Neural crest cell (in vitro differentiated cells): ENCODE results near the gene CDR2L. TPM values are rescaled to one million over a fixed set of nuclear protein-coding genes. Genes with fewer than 3 reads are reported as not detected.

Source experiments
- DNase-seq: peaks from one replicate; pipeline ENCODE4 v3.0.0; 2021; ENCODE audit warnings: low read depth, mixed read lengths, low spot score
- H3K27ac Mint-ChIP-seq: one replicate; pipeline ENCODE4 v1.8.0; 2021; ENCODE audit warnings: mild to moderate bottlenecking, mixed read lengths; ENCODE audit not compliant: unreplicated experiment
- H3K27me3 Mint-ChIP-seq: 2 replicates; pipeline ENCODE4 v1.8.0; 2021; ENCODE audit warnings: low read depth, mild to moderate bottlenecking, mixed read lengths
- H3K36me3 Mint-ChIP-seq: 2 replicates; pipeline ENCODE4 v1.8.0; 2021; ENCODE audit warnings: low read depth, mild to moderate bottlenecking, mixed read lengths
- H3K4me1 Mint-ChIP-seq: 2 replicates; pipeline ENCODE4 v1.8.0; 2021; ENCODE audit warnings: mixed read lengths
- H3K4me3 Mint-ChIP-seq: one replicate; pipeline ENCODE4 v1.8.0; 2021; ENCODE audit warnings: mild to moderate bottlenecking, mixed read lengths
- H3K9me3 Mint-ChIP-seq: 2 replicates; pipeline ENCODE4 v1.8.0; 2021; ENCODE audit warnings: mixed read lengths
- CTCF ChIP-seq: fragments of 200-600 bp; sonication (generic); conservative IDR thresholded peaks from 2 replicates; pipeline ENCODE4 v1.5.0; 2021; ENCODE audit warnings: antibody characterized with exemption, mild to moderate bottlenecking
- total RNA-seq: library from RNA; stranded (reverse); gene quantifications from 2 replicates; pipeline ENCODE4 v1.2.1, GENCODE V29; 2021

The CDR2L gene
- total RNA-seq, 1 donor from 2014 or later = 24.1 TPM

DNA sequence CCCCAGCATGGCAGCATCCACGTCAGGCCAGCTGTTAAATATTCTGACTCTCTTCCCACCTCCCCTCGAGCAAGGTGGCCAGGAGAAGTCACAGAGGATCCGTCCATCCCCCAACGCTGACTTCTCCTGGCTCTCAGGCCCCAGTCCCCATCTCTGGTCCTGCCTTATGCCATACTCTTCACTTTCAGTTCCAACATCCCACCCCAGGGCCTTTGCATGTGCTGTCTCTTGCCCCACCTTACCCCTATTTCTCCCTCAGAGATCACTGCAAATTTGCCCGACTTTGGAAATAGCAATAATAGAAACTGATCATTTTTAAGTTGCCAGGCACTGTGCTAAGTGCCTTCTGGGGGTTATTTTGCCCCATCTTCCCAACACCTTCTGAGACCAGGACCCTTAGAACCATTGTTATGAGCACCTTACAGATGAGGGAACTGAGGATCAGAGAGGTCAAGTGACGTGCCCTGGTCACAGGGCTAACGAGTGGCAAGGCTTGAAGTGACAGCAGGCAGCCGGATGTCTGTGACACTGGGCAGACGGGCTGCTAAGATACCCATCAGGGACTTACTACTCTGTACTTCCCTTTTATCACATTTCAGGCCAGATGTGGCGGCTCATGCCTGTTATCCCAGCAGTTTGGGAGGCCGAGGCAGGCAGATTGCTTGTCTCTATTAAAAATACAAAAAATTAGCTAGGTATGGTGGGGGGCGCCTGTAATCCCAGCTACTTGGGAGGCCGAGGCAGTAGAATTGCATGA is 32.6 kb upstream of the CDR2L start:
- H3K4me3 Mint-ChIP-seq = no peak overlapping the region
- no peak for TF ChIP-seq CTCF
- H3K27me3 Mint-ChIP-seq = peaks cover 15% of the 10 kb centered on the region
- H3K27ac Mint-ChIP-seq = no peak overlapping the region
- H3K9me3 Mint-ChIP-seq = no peaks in the 10 kb centered on the region
- H3K36me3 Mint-ChIP-seq = no peaks in the 10 kb centered on the region
- H3K4me1 Mint-ChIP-seq = no peaks in the 10 kb centered on the region
- DNase-seq = no peak

- Mint-ChIP-seq H3K4me3 (no peak overlapping the region), H3K27me3 (peaks cover 15% of the 10 kb centered on the region), H3K27ac (no peak overlapping the region), H3K4me1 (no peaks in the 10 kb centered on the region), H3K36me3 (no peaks in the 10 kb centered on the region), H3K9me3 (no peaks in the 10 kb centered on the region)
- no peak for DNase-seq
- no peak for TF ChIP-seq CTCF
Observed at GRCh38 chr17:74956093-74956492, 31.3 kb upstream of the CDR2L start.

DNA sequence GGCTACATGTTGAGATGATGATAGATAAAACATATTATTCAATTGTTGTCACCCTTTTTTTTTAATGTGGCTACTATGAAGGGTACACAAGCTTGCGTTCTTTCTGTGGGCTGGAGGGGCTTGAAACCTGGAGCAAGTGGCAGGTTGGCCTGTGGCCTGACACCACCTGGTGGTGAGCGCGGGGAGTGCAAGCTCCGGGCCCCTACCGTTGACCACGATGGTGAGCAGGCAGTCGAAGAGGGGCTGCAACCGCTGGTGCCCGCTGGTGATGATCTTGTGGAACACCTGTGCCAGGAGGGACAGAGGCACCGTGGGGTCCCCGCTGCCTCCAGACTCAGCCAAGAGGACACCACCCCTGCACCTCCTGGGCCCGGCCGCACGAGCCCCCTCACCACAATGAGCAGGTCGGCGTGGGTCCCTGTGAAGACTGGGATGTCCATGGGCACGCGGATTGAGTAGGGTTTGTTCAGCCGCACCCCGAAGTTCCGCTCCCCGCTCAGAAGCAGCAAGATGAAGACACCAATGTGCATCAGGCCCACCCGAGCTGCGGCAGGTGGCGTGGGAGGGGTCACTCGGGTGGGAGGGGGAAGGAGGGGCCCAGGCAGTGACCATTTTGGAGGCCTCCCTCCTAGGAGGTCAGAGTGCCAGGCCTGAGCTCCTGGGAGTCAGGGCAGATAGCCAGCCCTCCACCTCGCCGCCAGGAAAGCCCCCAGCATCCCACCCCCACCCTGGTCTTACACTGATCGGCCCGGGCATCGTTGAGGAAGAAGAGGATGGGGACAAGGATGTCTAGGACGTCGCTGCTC is 29.3 kb upstream of the CDR2L start:
- DNase-seq = peak; percentile 98
- Mint-ChIP-seq H3K9me3 (no peaks in the 10 kb centered on the region), H3K27me3 (peaks cover 18% of the 10 kb centered on the region), H3K36me3 (no peaks in the 10 kb centered on the region), H3K4me3 (no peak overlapping the region), H3K4me1 (peaks cover 3% of the 10 kb centered on the region), H3K27ac (no peak overlapping the region)
- TF ChIP-seq CTCF = peak; percentile 89

- no peak for DNase-seq
- H3K4me1 Mint-ChIP-seq = peaks cover 3% of the 10 kb centered on the region
- H3K9me3 Mint-ChIP-seq = no peaks in the 10 kb centered on the region
- H3K27me3 Mint-ChIP-seq = peaks cover 18% of the 10 kb centered on the region
- H3K36me3 Mint-ChIP-seq = no peaks in the 10 kb centered on the region
- H3K27ac Mint-ChIP-seq = no peak overlapping the region
- TF ChIP-seq CTCF = no peak
- H3K4me3 Mint-ChIP-seq = no peak overlapping the region
Observed at GRCh38 chr17:74959826-74960515, 27.5 kb upstream of the CDR2L start.

- H3K27me3 Mint-ChIP-seq = peaks cover 18% of the 10 kb centered on the region
- no peak overlapping the region for H3K4me3 Mint-ChIP-seq
- DNase-seq = peak; percentile 53
- H3K9me3 Mint-ChIP-seq = no peaks in the 10 kb centered on the region
- H3K27ac Mint-ChIP-seq = no peak overlapping the region
- no peaks in the 10 kb centered on the region for H3K36me3 Mint-ChIP-seq
- peaks cover 3% of the 10 kb centered on the region for H3K4me1 Mint-ChIP-seq
- TF ChIP-seq CTCF = peak; percentile 61
Observed at GRCh38 chr17:74960570-74961342, 26.7 kb upstream of the CDR2L start.
